Endothelial cell of umbilical vein (primary cell): ENCODE results near the gene CXCR1. TPM values are rescaled to one million over a fixed set of nuclear protein-coding genes. Genes with fewer than 3 reads are reported as not detected.

ENCODE experiments used
- BruUV-seq: library from RNA; stranded (reverse); fragments of 400-500 nt; replicated peaks from 2 replicates; lab custom pipeline; 2021; lab: Mats Ljungman, UMichigan
- CTCF ChIA-PET: fragments of 300-600, 350-600 bp; sonication (Branson Sonifier 250); formaldehyde crosslinking; loops from one replicate; lab custom pipeline; 2021; ENCODE audit warnings: antibody characterized with exemption, inconsistent platforms; lab: Charles Lee
- POLR2A ChIA-PET: fragments of 300-600, 350-600 bp; sonication (Branson Sonifier 250); formaldehyde crosslinking; loops from one replicate; lab custom pipeline; 2021; ENCODE audit warnings: antibody characterized with exemption, inconsistent platforms; lab: Charles Lee
- DNase-seq: peaks from one replicate; pipeline ENCODE4 v3.0.0-alpha.2; 2011; ENCODE audit warnings: low read depth, low spot score
- FAIRE-seq: peaks from 2 replicates; lab custom pipeline; 2011; peaks lifted over from hg19 to GRCh38; lab: Jason Lieb, UNC
- H2AFZ ChIP-seq: 2 replicates; pipeline ENCODE4 v1.6.0; 2012; ENCODE audit warnings: low read depth, low read length, control low read depth, inconsistent platforms
- H3K27ac ChIP-seq: 2 replicates; pipeline ENCODE4 v1.5.1; 2011; ENCODE audit warnings: low read depth, mild to moderate bottlenecking, control low read depth, low read length, moderate library complexity; ENCODE audit not compliant: insufficient read depth
- H3K27me3 ChIP-seq, 2 experiments: 2 replicates each; pipeline versions ENCODE4 v1.6.0 to v1.6.1; 2011; ENCODE audit warnings: low read length in 2 of 2, mixed read lengths in 1 of 2; ENCODE audit not compliant: control insufficient read depth in 2 of 2, insufficient read depth in 2 of 2
- H3K36me3 ChIP-seq, 2 experiments: 2 replicates in 1 of 2; 3 replicates in 1 of 2; pipeline ENCODE4 v1.5.1; 2011; ENCODE audit warnings: low read length in 2 of 2, mild to moderate bottlenecking in 1 of 2, moderate library complexity in 1 of 2; ENCODE audit not compliant: control insufficient read depth in 2 of 2, insufficient read depth in 2 of 2; ENCODE audit errors: extremely low read depth in 1 of 2
- H3K4me1 ChIP-seq: 3 replicates; pipeline ENCODE4 v1.5.1; 2011; ENCODE audit warnings: mild to moderate bottlenecking, low read length; ENCODE audit not compliant: control insufficient read depth, insufficient read depth; ENCODE audit errors: extremely low read depth
- H3K4me2 ChIP-seq: 2 replicates; pipeline ENCODE4 v1.6.1; 2011; ENCODE audit warnings: low read length, control low read depth, mixed read lengths; ENCODE audit not compliant: insufficient read depth
- H3K4me3 ChIP-seq, 3 experiments: fragments of 200-600 bp in 1 of 3; sonication (generic), shearing (Covaris generic) in 1 of 3; replicated peaks in 1 of 3; 2 replicates each; pipeline ENCODE4 v1.5.1; 2011 to 2016; ENCODE audit warnings: control low read depth in 3 of 3, low read length in 3 of 3, mild to moderate bottlenecking in 2 of 3, inconsistent platforms in 1 of 3, low read depth in 1 of 3, moderate library complexity in 1 of 3; ENCODE audit not compliant: insufficient read depth in 1 of 3
- H3K79me2 ChIP-seq: 2 replicates; pipeline ENCODE4 v1.6.0; 2012; ENCODE audit warnings: low read length, inconsistent platforms; ENCODE audit not compliant: control insufficient read depth, insufficient read depth
- H3K9ac ChIP-seq: replicated peaks from 2 replicates; pipeline ENCODE3; 2011; ENCODE audit warnings: low read length, control low read depth; ENCODE audit not compliant: insufficient read depth; ENCODE audit errors: extremely low read depth
- H3K9me1 ChIP-seq: replicated peaks from 3 replicates; pipeline ENCODE4 v1.6.0; 2011; ENCODE audit warnings: mild to moderate bottlenecking, low read length; ENCODE audit not compliant: control insufficient read depth, insufficient read depth; ENCODE audit errors: extremely low read depth
- H3K9me3 ChIP-seq: replicated peaks from 2 replicates; pipeline ENCODE4 v1.5.1; 2012; ENCODE audit warnings: low read length, inconsistent platforms; ENCODE audit not compliant: control insufficient read depth, insufficient read depth
- H4K20me1 ChIP-seq: replicated peaks from 2 replicates; pipeline ENCODE3; 2011; ENCODE audit warnings: mild to moderate bottlenecking, low read length; ENCODE audit not compliant: control insufficient read depth, insufficient read depth; ENCODE audit errors: extremely low read depth
- CTCF ChIP-seq, 2 donors: IDR thresholded peaks; 1 replicate in 1 of 2; 2 replicates in 1 of 2; pipeline ENCODE4 v1.5.1; 2011; ENCODE audit warnings: low read length in 2 of 2, mild to moderate bottlenecking in 2 of 2, moderate library complexity in 2 of 2, control low read depth in 1 of 2, inconsistent platforms in 1 of 2, low read depth in 1 of 2; ENCODE audit not compliant: insufficient read depth in 1 of 2; ENCODE audit errors: extremely low read depth in 1 of 2
- EZH2 ChIP-seq: IDR thresholded peaks from 2 replicates; pipeline ENCODE4 v1.6.1; 2012; ENCODE audit warnings: borderline replicate concordance, low read depth, mild to moderate bottlenecking, moderate library complexity, low read length, inconsistent platforms; ENCODE audit not compliant: severe bottlenecking
- FOS ChIP-seq: IDR thresholded peaks from 2 replicates; pipeline ENCODE4 v1.6.1; 2011; ENCODE audit warnings: mild to moderate bottlenecking, low read length, moderate library complexity, borderline replicate concordance; ENCODE audit not compliant: insufficient read depth
- GATA2 ChIP-seq: IDR thresholded peaks from 2 replicates; pipeline ENCODE4 v1.7.0; 2011; ENCODE audit warnings: low read depth, mild to moderate bottlenecking, moderate library complexity, mixed read lengths, low read length; ENCODE audit not compliant: insufficient read length, insufficient read depth
- JUN ChIP-seq: IDR thresholded peaks from 2 replicates; pipeline ENCODE4 v1.6.1; 2011; ENCODE audit warnings: borderline replicate concordance, low read depth; ENCODE audit not compliant: insufficient read length, insufficient read depth
- MYC ChIP-seq: IDR thresholded peaks from one replicate; pipeline ENCODE4 v1.6.1; 2011; ENCODE audit warnings: mild to moderate bottlenecking, low read depth, low read length
- POLR2A ChIP-seq: IDR thresholded peaks from 2 replicates; pipeline ENCODE4 v1.6.1; 2012; ENCODE audit warnings: low read depth, mild to moderate bottlenecking, control low read depth, low read length
- POLR2AphosphoS5 ChIP-seq: IDR thresholded peaks from 2 replicates; pipeline ENCODE4 v1.6.1; 2012; ENCODE audit warnings: low read depth, mild to moderate bottlenecking, control low read depth, low read length, moderate library complexity; ENCODE audit not compliant: insufficient read depth
- dilution Hi-C: fragments of 300-500 bp; cut with MboI; formaldehyde crosslinking; loops from one replicate; pipeline ENCODE4 v1.15.0; 2019; ENCODE audit warnings: low sequenced_read_pairs; ENCODE audit not compliant: extremely low pct_ligation_motif_present
- intact Hi-C: fragments of 100-400 bp; cut with micrococcal nuclease; formaldehyde crosslinking; loops from one replicate; pipeline ENCODE4 v1.10.0; 2022
- polyA plus RNA-seq, 4 experiments: library from polyadenylated mRNA; depleted of rRNA in 3 of 4; stranded (reverse) in 3 of 4; unstranded in 1 of 4; fragments of >200 nt; gene quantifications; 2 replicates each; pipeline versions ENCODE4 v1.2.1 to v1.2.3, GENCODE V29; 2011 to 2012; ENCODE audit warnings: missing spikeins in 1 of 4
- total RNA-seq: library from RNA; stranded (reverse); gene quantifications from 2 replicates; pipeline ENCODE4 v1.2.3, GENCODE V29; 2021
- TF ChIP-seq, protein P1 (sequence below): IDR thresholded peaks from 2 replicates; pipeline ENCODE4 v1.6.1; 2011; ENCODE audit not compliant: insufficient read depth, insufficient read length

CXCR1 gene
- total and polyA plus RNA-seq, 2 donors (not counting 3 experiments of a cell fraction or from before 2014, with no cell fraction given): not detected

GRCh38 chr2:218125626-218126080 lies 41.1 kb downstream of the CXCR1 start, which contains the start of gene CXCR2:
CXCR2 (plus strand) TSS chr2:218126028; CDS start chr2:218134802, 8,774 bp downstream.
- Histone ChIP-seq H3K27me3 (no peaks in the 10 kb centered on the region), H3K79me2 (no peaks in the 10 kb centered on the region), H3K4me3 (no peak within 1 kb of the TSS), H3K4me1 (no peaks in the 10 kb centered on the region), H3K9me1 (no peaks in the 10 kb centered on the region), H3K9me3 (no peaks in the 10 kb centered on the region), H3K36me3 (no peaks in the 10 kb centered on the region), H2AFZ (no peak within 1 kb of the TSS), H3K4me2 (no peak within 1 kb of the TSS), H4K20me1 (no peaks in the 10 kb centered on the region), H3K27ac (no peak within 1 kb of the TSS), H3K9ac (no peak within 1 kb of the TSS)
- intact Hi-C loops (no loop called here), dilution Hi-C loops (no loop called here)
- no TSS peak for BruUV-seq
- TF ChIP-seq, protein P1, sequence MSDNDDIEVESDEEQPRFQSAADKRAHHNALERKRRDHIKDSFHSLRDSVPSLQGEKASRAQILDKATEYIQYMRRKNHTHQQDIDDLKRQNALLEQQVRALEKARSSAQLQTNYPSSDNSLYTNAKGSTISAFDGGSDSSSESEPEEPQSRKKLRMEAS: no peak
- TF ChIP-seq GATA2 (no peak), MYC (no peak), POLR2A (no peak), FOS (no peak), JUN (no peak), CTCF (IDR thresholded peaks at IDR 0.05; ENCODE audit: extremely low read depth in 1 of 2, insufficient read depth in 1 of 2, low read depth in 1 of 2, low read length in 2 of 2) (no peak), EZH2 (no peak), POLR2AphosphoS5 (no peak)
- POLR2A ChIA-PET: no interaction called here
- CTCF ChIA-PET: no interaction called here
- FAIRE-seq: no peak
- DNase-seq: no peak
